ENCODE measurements around the gene SNED1. TPM values are rescaled to one million over a fixed set of nuclear protein-coding genes. Genes with fewer than 3 reads are reported as not detected.

SNED1 gene
- total RNA-seq, 1 experiment from 2014 or later = 22.0 TPM

DNA sequence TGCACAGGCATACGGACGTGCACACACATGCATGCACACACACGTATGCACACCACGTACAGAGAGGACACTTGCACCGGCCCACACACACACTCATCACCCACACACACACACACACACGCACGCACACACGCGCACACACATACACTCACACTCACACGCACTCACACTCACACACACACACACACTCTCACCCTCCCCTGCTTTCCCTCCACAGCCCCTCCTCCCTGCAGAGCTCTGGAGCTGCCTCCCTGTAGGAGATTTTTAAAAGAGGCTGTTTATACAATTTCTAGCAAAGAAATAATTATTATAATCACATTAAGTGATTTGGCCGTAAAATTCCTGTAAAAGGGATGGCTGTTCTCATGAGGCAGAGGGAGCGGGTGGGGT is 36.5 kb upstream of the SNED1 start:
- no peaks in the 10 kb centered on the region for H3K4me1 Mint-ChIP-seq (ENCODE audit: insufficient read depth, unreplicated experiment)
- H3K9me3 Mint-ChIP-seq (ENCODE audit: unreplicated experiment) = no peaks in the 10 kb centered on the region
- DNase-seq (ENCODE audit: unreplicated experiment) = no peak
- BruUV-seq (replicated peaks) = no TSS peak
- no peak overlapping the region for H3K4me3 Mint-ChIP-seq (ENCODE audit: unreplicated experiment)
- no peaks in the 10 kb centered on the region for H3K36me3 Mint-ChIP-seq (ENCODE audit: insufficient read depth, unreplicated experiment)
- intact Hi-C loops (cut with micrococcal nuclease) = no loop called here
- CTCF ChIA-PET = interaction anchor here (0.5 to 0.6 kb wide), 2 partner anchors 41 to 117 kb away, joined by 3 read pairs; no protein-coding TSS in a partner anchor
- POLR2A ChIA-PET = no interaction called here
- TF ChIP-seq, protein P1, sequence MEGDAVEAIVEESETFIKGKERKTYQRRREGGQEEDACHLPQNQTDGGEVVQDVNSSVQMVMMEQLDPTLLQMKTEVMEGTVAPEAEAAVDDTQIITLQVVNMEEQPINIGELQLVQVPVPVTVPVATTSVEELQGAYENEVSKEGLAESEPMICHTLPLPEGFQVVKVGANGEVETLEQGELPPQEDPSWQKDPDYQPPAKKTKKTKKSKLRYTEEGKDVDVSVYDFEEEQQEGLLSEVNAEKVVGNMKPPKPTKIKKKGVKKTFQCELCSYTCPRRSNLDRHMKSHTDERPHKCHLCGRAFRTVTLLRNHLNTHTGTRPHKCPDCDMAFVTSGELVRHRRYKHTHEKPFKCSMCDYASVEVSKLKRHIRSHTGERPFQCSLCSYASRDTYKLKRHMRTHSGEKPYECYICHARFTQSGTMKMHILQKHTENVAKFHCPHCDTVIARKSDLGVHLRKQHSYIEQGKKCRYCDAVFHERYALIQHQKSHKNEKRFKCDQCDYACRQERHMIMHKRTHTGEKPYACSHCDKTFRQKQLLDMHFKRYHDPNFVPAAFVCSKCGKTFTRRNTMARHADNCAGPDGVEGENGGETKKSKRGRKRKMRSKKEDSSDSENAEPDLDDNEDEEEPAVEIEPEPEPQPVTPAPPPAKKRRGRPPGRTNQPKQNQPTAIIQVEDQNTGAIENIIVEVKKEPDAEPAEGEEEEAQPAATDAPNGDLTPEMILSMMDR (IDR thresholded peaks at IDR 0.05; ENCODE audit: unreplicated experiment) = no peak
- peaks cover 3% of the 10 kb centered on the region for H3K27me3 Mint-ChIP-seq (ENCODE audit: insufficient read depth, unreplicated experiment)
- H3K27ac Mint-ChIP-seq (ENCODE audit: low read depth, unreplicated experiment) = no peak overlapping the region

DNA sequence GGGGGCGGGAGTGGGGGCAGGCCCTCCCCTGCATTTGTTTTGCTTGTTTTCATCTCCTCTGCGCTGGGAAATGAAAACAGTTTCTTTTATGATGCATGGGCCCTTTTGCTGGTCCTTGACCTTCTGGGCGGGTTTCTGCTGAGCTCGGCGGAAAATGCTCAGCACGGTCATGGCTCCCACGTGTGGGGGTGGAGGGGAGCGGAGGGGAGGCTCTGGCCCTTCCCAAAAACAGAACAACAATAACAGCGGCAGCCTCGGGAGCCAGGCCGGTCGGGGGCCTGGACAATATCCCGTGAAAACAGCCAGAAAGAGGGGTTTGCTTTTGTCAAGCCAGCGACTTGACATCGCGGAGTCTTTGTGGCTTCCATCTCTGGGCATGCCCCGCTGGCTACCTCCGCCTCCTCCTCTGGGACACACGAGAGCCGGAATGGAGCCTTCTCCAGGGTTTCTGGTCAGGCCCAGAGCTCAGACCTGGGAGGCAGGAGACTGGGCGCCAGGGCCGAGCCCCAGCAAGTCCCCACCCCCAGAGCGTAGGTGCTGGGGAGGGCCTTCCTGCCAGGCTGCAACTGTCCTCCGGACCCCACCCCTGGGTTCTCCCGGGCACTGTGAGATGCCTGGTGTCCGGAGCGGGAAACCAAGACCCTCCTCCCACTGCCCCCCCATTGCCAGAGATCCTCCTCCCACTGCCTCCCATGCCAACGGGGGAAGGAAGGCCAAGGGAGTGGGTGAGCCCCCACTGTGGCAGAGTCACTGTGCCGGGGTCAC is 35.9 kb upstream of the SNED1 start:
- TF ChIP-seq, protein P1 (IDR thresholded peaks at IDR 0.05; ENCODE audit: unreplicated experiment) = no peak
- Mint-ChIP-seq H3K36me3 (ENCODE audit: insufficient read depth, unreplicated experiment) (no peaks in the 10 kb centered on the region), H3K9me3 (ENCODE audit: unreplicated experiment) (no peaks in the 10 kb centered on the region), H3K27me3 (ENCODE audit: insufficient read depth, unreplicated experiment) (no peaks in the 10 kb centered on the region), H3K4me3 (ENCODE audit: unreplicated experiment) (no peak overlapping the region), H3K27ac (ENCODE audit: low read depth, unreplicated experiment) (no peak overlapping the region), H3K4me1 (ENCODE audit: insufficient read depth, unreplicated experiment) (no peaks in the 10 kb centered on the region)
- intact Hi-C loops (cut with micrococcal nuclease) = no loop called here
- BruUV-seq (replicated peaks) = no TSS peak
- DNase-seq (ENCODE audit: unreplicated experiment) = no peak
- POLR2A ChIA-PET = no interaction called here
- CTCF ChIA-PET = interaction anchor here (0.5 to 0.6 kb wide), 2 partner anchors 41 to 116 kb away, joined by 3 read pairs; no protein-coding TSS in a partner anchor

DNA sequence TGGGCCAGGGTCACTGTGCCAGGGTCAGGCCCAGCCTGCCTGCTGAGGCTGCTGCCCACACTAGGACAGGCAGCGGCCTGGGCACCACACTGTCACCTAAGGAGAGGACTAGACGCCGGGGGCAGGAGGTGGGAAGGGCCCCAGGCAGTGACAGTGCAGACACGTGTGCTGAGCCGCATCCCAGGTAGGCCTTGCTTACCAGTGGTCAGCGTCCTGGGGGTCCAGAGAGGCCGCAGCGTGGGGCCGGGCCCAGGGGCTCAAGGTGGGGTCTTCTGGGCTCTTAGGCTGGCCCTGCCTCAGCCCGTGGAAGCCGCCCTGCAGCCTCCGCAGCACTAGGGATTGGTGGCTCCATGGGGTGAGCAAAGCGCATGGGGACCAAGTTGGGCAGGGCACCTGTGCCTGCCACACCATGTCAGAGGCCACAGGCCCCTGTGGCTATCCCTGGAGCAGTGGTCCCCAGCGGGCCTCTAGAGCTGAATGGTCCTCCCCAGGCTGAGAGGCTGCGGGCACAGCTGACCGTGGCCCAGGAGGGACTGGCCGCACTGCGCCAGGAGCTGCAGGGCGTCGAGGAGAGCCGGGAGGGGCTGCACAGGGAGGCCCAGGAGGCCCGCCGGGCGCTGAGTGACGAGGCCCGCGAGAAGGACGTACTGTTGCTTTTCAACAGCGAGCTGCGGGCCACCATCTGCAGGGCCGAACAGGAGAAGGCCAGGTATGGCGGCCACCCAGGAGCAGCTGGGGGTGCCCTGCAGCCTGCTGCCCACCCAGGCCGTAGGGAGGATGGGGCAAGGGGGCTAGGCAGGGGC is 35.2 kb upstream of the SNED1 start:
- CTCF ChIA-PET = no interaction called here
- Mint-ChIP-seq H3K9me3 (ENCODE audit: unreplicated experiment) (no peaks in the 10 kb centered on the region), H3K4me3 (ENCODE audit: unreplicated experiment) (no peak overlapping the region), H3K4me1 (ENCODE audit: insufficient read depth, unreplicated experiment) (no peaks in the 10 kb centered on the region), H3K36me3 (ENCODE audit: insufficient read depth, unreplicated experiment) (no peaks in the 10 kb centered on the region), H3K27ac (ENCODE audit: low read depth, unreplicated experiment) (no peak overlapping the region), H3K27me3 (ENCODE audit: insufficient read depth, unreplicated experiment) (no peaks in the 10 kb centered on the region)
- intact Hi-C loops (cut with micrococcal nuclease) = no loop called here
- BruUV-seq (replicated peaks) = no TSS peak
- TF ChIP-seq, protein P1 (IDR thresholded peaks at IDR 0.05; ENCODE audit: unreplicated experiment) = no peak
- no peak for DNase-seq (ENCODE audit: unreplicated experiment)
- POLR2A ChIA-PET = no interaction called here

DNA sequence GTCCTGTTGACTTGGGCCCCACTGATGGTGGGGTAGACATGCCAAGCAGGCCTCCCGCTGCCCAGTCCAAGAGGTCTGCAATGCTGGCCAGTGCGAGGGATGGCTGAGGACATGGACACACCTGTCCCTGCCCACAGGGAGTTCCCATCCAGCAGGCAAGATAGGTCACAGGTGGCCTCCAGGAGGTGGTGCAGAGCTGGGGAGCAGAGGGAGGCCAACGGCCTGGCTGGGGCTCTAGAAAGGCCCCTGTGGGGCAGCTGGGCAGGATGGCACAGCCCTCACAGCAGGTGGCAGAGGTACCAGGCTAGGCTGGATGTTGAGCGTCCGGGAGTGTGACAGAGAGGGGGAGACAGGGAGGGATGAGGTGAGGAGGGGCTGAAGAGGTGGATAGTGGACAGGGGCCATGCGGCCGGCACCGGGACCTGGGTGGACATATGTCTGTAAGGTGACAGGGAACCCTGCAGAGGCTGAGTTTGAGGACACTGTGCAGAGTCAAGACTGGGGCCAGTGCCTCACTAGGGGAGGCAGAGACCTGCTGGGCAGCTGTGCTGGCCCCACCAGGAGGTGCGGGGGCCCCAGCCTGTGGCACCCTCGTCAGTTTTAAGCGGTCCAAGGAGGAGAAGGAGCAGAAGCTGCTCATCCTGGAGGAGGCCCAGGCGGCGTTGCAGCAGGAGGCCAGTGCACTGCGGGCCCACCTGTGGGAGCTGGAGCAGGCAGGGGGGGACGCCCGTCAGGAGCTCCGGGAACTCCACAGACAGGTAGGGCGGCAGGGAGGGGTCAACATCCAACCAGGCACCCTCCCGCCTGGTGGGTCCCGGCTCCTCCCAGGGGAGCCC is 34.3 kb upstream of the SNED1 start:
- Mint-ChIP-seq H3K27ac (ENCODE audit: low read depth, unreplicated experiment) (no peak overlapping the region), H3K9me3 (ENCODE audit: unreplicated experiment) (no peaks in the 10 kb centered on the region), H3K4me3 (ENCODE audit: unreplicated experiment) (no peak overlapping the region), H3K27me3 (ENCODE audit: insufficient read depth, unreplicated experiment) (no peaks in the 10 kb centered on the region), H3K4me1 (ENCODE audit: insufficient read depth, unreplicated experiment) (no peaks in the 10 kb centered on the region), H3K36me3 (ENCODE audit: insufficient read depth, unreplicated experiment) (no peaks in the 10 kb centered on the region)
- DNase-seq (ENCODE audit: unreplicated experiment) = no peak
- intact Hi-C loops (cut with micrococcal nuclease) = no loop called here
- POLR2A ChIA-PET = no interaction called here
- TF ChIP-seq, protein P1 (IDR thresholded peaks at IDR 0.05; ENCODE audit: unreplicated experiment) = no peak
- BruUV-seq (replicated peaks) = no TSS peak
- CTCF ChIA-PET = no interaction called here

Measured in MCF 10A (cell line).